B cell (primary cell): ENCODE measurements around the gene LRBA. TPM values are rescaled to one million over a fixed set of nuclear protein-coding genes. Genes with fewer than 3 reads are reported as not detected.

Experiments
- ATAC-seq: fragments of 200-7000 bp; cut with Tn5 transposase; one replicate; pipeline ENCODE4 v1.10.0; 2021; ENCODE audit warnings: low read depth, mild to moderate bottlenecking, moderate number of reproducible peaks, moderate library complexity
- CTCF ChIA-PET: fragments of 350-600 bp; sonication (Branson Sonifier 250); formaldehyde crosslinking; loops from one replicate; lab custom pipeline; 2021; ENCODE audit warnings: antibody characterized with exemption, inconsistent platforms; lab: Charles Lee
- POLR2A ChIA-PET: fragments of 350-600 bp; sonication (Branson Sonifier 250); formaldehyde crosslinking; loops from one replicate; lab custom pipeline; 2021; ENCODE audit warnings: antibody characterized with exemption; lab: Charles Lee
- DNase-seq: peaks from one replicate; pipeline ENCODE4 v3.0.0; 2013
- H2AFZ ChIP-seq: 2 replicates; pipeline ENCODE4 v1.6.1; 2012; ENCODE audit warnings: mild to moderate bottlenecking, low read depth, low read length; ENCODE audit not compliant: insufficient read depth, poor library complexity, severe bottlenecking
- H3K27ac ChIP-seq, 2 donors: 1 replicate in 1 of 2; 2 replicates in 1 of 2; pipeline ENCODE4 v1.5.1; 2012 to 2013; ENCODE audit warnings: low read length in 2 of 2, mild to moderate bottlenecking in 2 of 2, moderate library complexity in 1 of 2
- H3K27me3 ChIP-seq, 4 experiments: fragments of 200-600 bp in 1 of 4; sonication (generic) in 1 of 4; replicated peaks in 1 of 4; 1 replicate in 2 of 4; 2 replicates in 2 of 4; pipeline versions ENCODE4 v1.6.1 to v1.7.0; 2013 to 2016; ENCODE audit warnings: low read length in 3 of 4, mild to moderate bottlenecking in 2 of 4, mixed read lengths in 1 of 4, moderate library complexity in 1 of 4; ENCODE audit not compliant: insufficient read depth in 4 of 4, control insufficient read depth in 3 of 4; ENCODE audit errors: control extremely low read depth in 1 of 4
- H3K36me3 ChIP-seq, 2 experiments: replicated peaks in 1 of 2; 1 replicate in 1 of 2; 2 replicates in 1 of 2; pipeline versions ENCODE4 v1.6.1 to v1.7.1; 2013; ENCODE audit warnings: low read length in 1 of 2; ENCODE audit not compliant: insufficient read depth in 2 of 2, control insufficient read depth in 1 of 2; ENCODE audit errors: control extremely low read depth in 1 of 2, extremely low read depth in 1 of 2
- H3K4me1 ChIP-seq, 2 donors: fragments of 200-600 bp in 1 of 2; sonication (generic) in 1 of 2; 1 replicate in 1 of 2; 2 replicates in 1 of 2; pipeline versions ENCODE4 v1.5.1 to v1.6.1; 2013 to 2017; ENCODE audit warnings: low read length in 2 of 2; ENCODE audit not compliant: control insufficient read depth in 2 of 2, insufficient read depth in 2 of 2
- H3K4me2 ChIP-seq: replicated peaks from 2 replicates; pipeline ENCODE3; 2012; ENCODE audit warnings: mild to moderate bottlenecking, low read depth, low read length; ENCODE audit not compliant: poor library complexity, severe bottlenecking
- H3K4me3 ChIP-seq, 5 experiments: fragments of 200-600 bp in 1 of 5; sonication (generic) in 1 of 5; 1 replicate in 3 of 5; 2 replicates in 2 of 5; pipeline versions ENCODE4 v1.5.1 to v1.7.0; 2011 to 2016; ENCODE audit warnings: low read length in 4 of 5, mild to moderate bottlenecking in 4 of 5, low read depth in 2 of 5, control low read depth in 1 of 5, moderate library complexity in 1 of 5; ENCODE audit not compliant: insufficient read depth in 1 of 5; ENCODE audit errors: control extremely low read depth in 1 of 5, extremely low read depth in 1 of 5
- H3K79me2 ChIP-seq: fragments of 200-600 bp; sonication (generic); one replicate; pipeline ENCODE4 v1.6.0; 2016; ENCODE audit warnings: low read length; ENCODE audit not compliant: control insufficient read depth, insufficient read depth
- H3K9ac ChIP-seq: fragments of 200-600 bp; sonication (generic); 2 replicates; pipeline ENCODE4 v1.6.1; 2017; ENCODE audit warnings: mild to moderate bottlenecking, low read length, moderate library complexity
- H3K9me3 ChIP-seq, 3 donors: one replicate each; pipeline versions ENCODE4 v1.6.1 to v1.7.1; 2013; ENCODE audit warnings: low read length in 2 of 3; ENCODE audit not compliant: control insufficient read depth in 2 of 3, insufficient read depth in 1 of 3; ENCODE audit errors: control extremely low read depth in 1 of 3
- H4K20me1 ChIP-seq: 2 replicates; pipeline ENCODE4 v1.6.0; 2012; ENCODE audit warnings: mild to moderate bottlenecking, low read length; ENCODE audit not compliant: insufficient read depth, control insufficient read depth, poor library complexity, severe bottlenecking
- H3K27ac Mint-ChIP-seq: one replicate; pipeline ENCODE4 v1.8.0; 2021; ENCODE audit warnings: mixed read lengths
- H3K27me3 Mint-ChIP-seq: one replicate; pipeline ENCODE4 v1.8.0; 2021; ENCODE audit warnings: mixed read lengths
- H3K4me1 Mint-ChIP-seq: one replicate; pipeline ENCODE4 v1.8.0; 2021; ENCODE audit warnings: mixed read lengths
- H3K4me3 Mint-ChIP-seq: one replicate; pipeline ENCODE4 v1.8.0; 2021; ENCODE audit warnings: mixed read lengths
- H3K9me3 Mint-ChIP-seq: one replicate; pipeline ENCODE4 v1.8.0; 2022; ENCODE audit warnings: mixed read lengths; ENCODE audit not compliant: insufficient read depth
- EZH2 ChIP-seq: IDR thresholded peaks from 2 replicates; pipeline ENCODE4 v1.6.1; 2012; ENCODE audit warnings: borderline replicate concordance, low read depth, mild to moderate bottlenecking, moderate library complexity, low read length; ENCODE audit not compliant: insufficient read depth, poor library complexity, severe bottlenecking
- WGBS: methylation state at CpG from one replicate; pipeline ENCODE4 v1.1.5; 2013; ENCODE audit warnings: missing lambda C conversion rate; ENCODE audit not compliant: insufficient coverage; 5-methylcytosine and 5-hydroxymethylcytosine counted together
- intact Hi-C: fragments of 100-400 bp; cut with micrococcal nuclease; formaldehyde crosslinking; loops from one replicate; pipeline ENCODE4 v1.10.0; 2022
- polyA plus RNA-seq: library from polyadenylated mRNA; depleted of rRNA; stranded (reverse); fragments of >200 nt; gene quantifications from 2 replicates; pipeline ENCODE4 v1.2.3, GENCODE V29; 2012
- total RNA-seq, 2 donors: library from RNA; stranded (reverse); fragments of 120-200 nt in 1 of 2; gene quantifications; 1 replicate in 1 of 2; 2 replicates in 1 of 2; pipeline versions ENCODE4 v1.2.3 to v1.2.4, GENCODE V29; 2013 to 2022
- TF ChIP-seq, protein P1 (sequence below): fragments of 200-600 bp; IDR thresholded peaks from one replicate; pipeline ENCODE4 v1.8.0; 2022; ENCODE audit warnings: antibody characterized with exemption, mild to moderate bottlenecking

LRBA gene
- total and polyA plus RNA-seq, 2 donors (not counting 1 experiment from before 2014, with no cell fraction given) = 17.5 to 86.7 TPM

DNA sequence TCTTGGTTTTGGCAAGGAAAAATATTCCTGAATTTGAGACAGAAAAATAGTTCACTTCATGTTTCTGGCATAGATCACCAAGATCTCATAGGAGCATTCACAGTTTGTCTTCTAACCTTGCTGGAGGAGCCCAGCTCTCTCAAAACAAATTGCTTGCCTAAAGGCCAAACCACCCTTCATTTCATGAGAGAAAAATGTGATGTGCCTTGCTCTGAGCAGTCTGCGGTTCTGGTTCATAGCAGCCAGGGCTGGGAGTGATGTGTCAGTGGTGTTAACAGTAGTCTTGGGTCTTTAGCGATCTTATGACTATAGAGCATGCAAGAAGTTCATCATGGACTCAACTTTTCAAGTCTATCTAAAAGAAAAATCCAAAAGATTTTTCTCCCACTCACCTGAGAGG is 753.5 kb downstream of the LRBA start:
- Histone ChIP-seq H3K27ac (no peak overlapping the region), H3K4me3 (no peak overlapping the region), H3K27me3 (no peaks in the 10 kb centered on the region), H3K9ac (no peak overlapping the region), H2AFZ (no peak overlapping the region), H3K4me1 (no peaks in the 10 kb centered on the region), H3K79me2 (no peaks in the 10 kb centered on the region), H3K9me3 (no peaks in the 10 kb centered on the region), H3K4me2 (no peak overlapping the region), H3K36me3 (peaks cover 3 to 20% of the 10 kb centered on the region in 2 experiments), H4K20me1 (no peaks in the 10 kb centered on the region)
- H3K27me3 Mint-ChIP-seq = no peaks in the 10 kb centered on the region
- ATAC-seq (no peak), DNase-seq (no peak)
- no peaks in the 10 kb centered on the region for H3K4me1 Mint-ChIP-seq
- no peak overlapping the region for H3K4me3 Mint-ChIP-seq
- ChIA-PET POLR2A (interaction anchor here (0.7 kb wide), 1 partner anchor 9 kb away, joined by 3 read pairs; no protein-coding TSS in a partner anchor), CTCF (no interaction called here)
- TF ChIP-seq, protein P1, sequence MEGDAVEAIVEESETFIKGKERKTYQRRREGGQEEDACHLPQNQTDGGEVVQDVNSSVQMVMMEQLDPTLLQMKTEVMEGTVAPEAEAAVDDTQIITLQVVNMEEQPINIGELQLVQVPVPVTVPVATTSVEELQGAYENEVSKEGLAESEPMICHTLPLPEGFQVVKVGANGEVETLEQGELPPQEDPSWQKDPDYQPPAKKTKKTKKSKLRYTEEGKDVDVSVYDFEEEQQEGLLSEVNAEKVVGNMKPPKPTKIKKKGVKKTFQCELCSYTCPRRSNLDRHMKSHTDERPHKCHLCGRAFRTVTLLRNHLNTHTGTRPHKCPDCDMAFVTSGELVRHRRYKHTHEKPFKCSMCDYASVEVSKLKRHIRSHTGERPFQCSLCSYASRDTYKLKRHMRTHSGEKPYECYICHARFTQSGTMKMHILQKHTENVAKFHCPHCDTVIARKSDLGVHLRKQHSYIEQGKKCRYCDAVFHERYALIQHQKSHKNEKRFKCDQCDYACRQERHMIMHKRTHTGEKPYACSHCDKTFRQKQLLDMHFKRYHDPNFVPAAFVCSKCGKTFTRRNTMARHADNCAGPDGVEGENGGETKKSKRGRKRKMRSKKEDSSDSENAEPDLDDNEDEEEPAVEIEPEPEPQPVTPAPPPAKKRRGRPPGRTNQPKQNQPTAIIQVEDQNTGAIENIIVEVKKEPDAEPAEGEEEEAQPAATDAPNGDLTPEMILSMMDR = no peak
- no peak for TF ChIP-seq EZH2
- no CpG with 5 or more reads among the region's 2 CpGs for WGBS
- intact Hi-C loops = no loop called here
- H3K9me3 Mint-ChIP-seq = no peaks in the 10 kb centered on the region
- peak overlapping the region; percentile 16 for H3K27ac Mint-ChIP-seq

DNA sequence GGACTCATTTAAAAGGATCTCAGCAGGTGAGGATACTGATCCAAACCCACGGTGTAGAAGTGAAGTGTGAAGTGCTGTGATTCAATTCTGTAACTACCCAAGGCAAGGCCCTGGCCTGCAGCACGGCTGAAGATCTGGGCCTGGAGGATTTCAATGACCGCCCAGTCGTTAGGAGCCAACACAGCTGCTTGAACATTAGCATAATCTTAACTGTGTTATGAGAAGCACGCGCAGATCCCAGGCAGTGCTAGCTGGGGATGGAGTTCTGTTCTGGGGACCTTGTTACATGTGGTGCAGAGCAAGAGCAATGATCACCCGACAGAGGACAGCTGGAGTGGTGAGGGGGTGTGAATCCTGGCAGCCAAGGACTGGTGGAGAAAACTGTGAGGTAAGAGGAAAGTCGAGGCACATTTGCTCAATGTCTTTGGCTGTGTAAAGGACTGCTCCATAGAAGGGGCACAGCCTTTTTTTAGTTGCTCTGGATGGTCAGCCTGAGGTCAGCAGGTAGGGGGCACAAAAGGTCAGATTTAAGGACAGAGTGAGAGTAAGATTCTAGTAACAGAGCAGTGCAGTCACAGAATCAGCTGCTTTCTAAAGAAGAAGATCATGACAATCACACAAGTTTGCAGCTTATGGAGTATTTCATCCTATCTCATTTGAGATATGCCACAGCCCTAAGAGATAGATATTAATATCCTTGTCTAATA is 755.1 kb downstream of the LRBA start:
- CTCF ChIA-PET = interaction anchor here (0.7 kb wide), 1 partner anchor 13 kb away, joined by 3 read pairs; no protein-coding TSS in a partner anchor
- ATAC-seq (no peak), DNase-seq (no peak)
- TF ChIP-seq EZH2 = no peak
- TF ChIP-seq, protein P1 = no peak
- H3K27me3 Mint-ChIP-seq = no peaks in the 10 kb centered on the region
- POLR2A ChIA-PET = no interaction called here
- intact Hi-C loops = no loop called here
- Histone ChIP-seq H3K4me3 (no peak overlapping the region), H3K36me3 (peaks cover 0 to 9% of the 10 kb centered on the region in 2 experiments), H3K4me1 (no peaks in the 10 kb centered on the region), H3K9me3 (no peaks in the 10 kb centered on the region), H3K9ac (no peak overlapping the region), H3K27ac (no peak overlapping the region), H3K27me3 (no peaks in the 10 kb centered on the region), H2AFZ (no peak overlapping the region), H3K4me2 (no peak overlapping the region), H3K79me2 (no peaks in the 10 kb centered on the region), H4K20me1 (no peaks in the 10 kb centered on the region)
- no peaks in the 10 kb centered on the region for H3K4me1 Mint-ChIP-seq
- no peak overlapping the region for H3K27ac Mint-ChIP-seq
- WGBS = 97% methylated on average over 7 of the region's 8 CpGs
- no peaks in the 10 kb centered on the region for H3K9me3 Mint-ChIP-seq
- H3K4me3 Mint-ChIP-seq = no peak overlapping the region
